ENCODE measurements around the gene THADA.

DNA sequence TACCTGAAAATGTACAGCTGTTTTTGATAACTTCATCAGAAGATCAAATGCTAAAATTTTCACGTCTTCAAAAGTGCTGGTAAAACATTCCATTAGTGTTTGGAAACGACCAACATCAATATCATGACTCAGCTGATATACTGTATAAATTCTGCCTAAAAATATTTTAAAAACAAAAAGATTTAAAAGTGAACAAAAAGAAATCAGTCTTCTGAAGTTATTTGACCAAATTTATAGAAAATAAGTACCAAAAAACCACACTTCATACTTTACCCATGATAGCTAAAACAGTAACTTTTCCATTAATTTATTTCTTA is 35.6 kb downstream of the THADA start:
- TF ChIP-seq, protein P1, sequence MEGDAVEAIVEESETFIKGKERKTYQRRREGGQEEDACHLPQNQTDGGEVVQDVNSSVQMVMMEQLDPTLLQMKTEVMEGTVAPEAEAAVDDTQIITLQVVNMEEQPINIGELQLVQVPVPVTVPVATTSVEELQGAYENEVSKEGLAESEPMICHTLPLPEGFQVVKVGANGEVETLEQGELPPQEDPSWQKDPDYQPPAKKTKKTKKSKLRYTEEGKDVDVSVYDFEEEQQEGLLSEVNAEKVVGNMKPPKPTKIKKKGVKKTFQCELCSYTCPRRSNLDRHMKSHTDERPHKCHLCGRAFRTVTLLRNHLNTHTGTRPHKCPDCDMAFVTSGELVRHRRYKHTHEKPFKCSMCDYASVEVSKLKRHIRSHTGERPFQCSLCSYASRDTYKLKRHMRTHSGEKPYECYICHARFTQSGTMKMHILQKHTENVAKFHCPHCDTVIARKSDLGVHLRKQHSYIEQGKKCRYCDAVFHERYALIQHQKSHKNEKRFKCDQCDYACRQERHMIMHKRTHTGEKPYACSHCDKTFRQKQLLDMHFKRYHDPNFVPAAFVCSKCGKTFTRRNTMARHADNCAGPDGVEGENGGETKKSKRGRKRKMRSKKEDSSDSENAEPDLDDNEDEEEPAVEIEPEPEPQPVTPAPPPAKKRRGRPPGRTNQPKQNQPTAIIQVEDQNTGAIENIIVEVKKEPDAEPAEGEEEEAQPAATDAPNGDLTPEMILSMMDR (IDR thresholded peaks at IDR 0.05): no peak
- no peak for TF ChIP-seq POLR2AphosphoS5 (IDR thresholded peaks at IDR 0.05)
- TF ChIP-seq EP300 (IDR thresholded peaks at IDR 0.05): no peak

Data from suprapubic skin (tissue), 4 donors.